Activated CD4-positive, CD25-positive, alpha-beta regulatory T cell treated with anti-CD3 and anti-CD28 coated beads, Interleukin-2, amount 50 U/mL, for 16 hours (primary cell): Measurements from ENCODE around the gene KIAA0408.
"Not testable (repeated sequence)": the region's sequence is repeated elsewhere in the genome, so short reads cannot be mapped to it uniquely, and the experiment has no call there.

Experiments used
- DNase-seq: peaks from one replicate; pipeline ENCODE4 v3.0.0-alpha.2; 2020; ENCODE audit warnings: low read depth, low spot score

KIAA0408 gene

GRCh38 chr6:127463056-127463455 is 3.9 kb upstream of the KIAA0408 start:
- DNase-seq, result no peak

GRCh38 chr6:127462376-127462775 is 3.2 kb upstream of the KIAA0408 start:
- DNase-seq, result no peak

- DNase-seq, result no peak
These were observed 1.3 kb upstream of the KIAA0408 start for GRCh38 chr6:127460465-127460864.

- DNase-seq, result no peak
These were observed 372 bp downstream of the KIAA0408 start for GRCh38 chr6:127458817-127459216.

GRCh38 chr6:127458222-127458621 is 967 bp downstream of the KIAA0408 start:
- DNase-seq, result no peak

- no peak for DNase-seq
These were observed 1.6 kb downstream of the KIAA0408 start for GRCh38 chr6:127457456-127458064.

- DNase-seq, result no peak
These were observed 2.7 kb downstream of the KIAA0408 start for GRCh38 chr6:127456465-127456864.

- no peak for DNase-seq
These were observed 5.2 kb downstream of the KIAA0408 start for GRCh38 chr6:127453845-127454619.

GRCh38 chr6:127452803-127453202 is 6.4 kb downstream of the KIAA0408 start:
- DNase-seq, result no peak

GRCh38 chr6:127451388-127451787 is 7.8 kb downstream of the KIAA0408 start:
- no peak for DNase-seq

- no peak for DNase-seq
These were observed 11.4 kb downstream of the KIAA0408 start for GRCh38 chr6:127447780-127448179.

GRCh38 chr6:127446356-127446755 is 12.8 kb downstream of the KIAA0408 start:
- no peak for DNase-seq

GRCh38 chr6:127441881-127442280 is 17.3 kb downstream of the KIAA0408 start:
- DNase-seq, result no peak

GRCh38 chr6:127439718-127440117 is 19.5 kb downstream of the KIAA0408 start:
- DNase-seq, result no peak

- DNase-seq, result no peak
These were observed 22.5 kb downstream of the KIAA0408 start for GRCh38 chr6:127436578-127437110.

GRCh38 chr6:127435626-127436220 is 23.5 kb downstream of the KIAA0408 start:
- no peak for DNase-seq

- DNase-seq, result no peak
These were observed 24.5 kb downstream of the KIAA0408 start for GRCh38 chr6:127434651-127435050.

GRCh38 chr6:127428562-127428961 is 30.6 kb downstream of the KIAA0408 start:
- DNase-seq, result not testable (repeated sequence)

GRCh38 chr6:127423921-127424320 is 35.3 kb downstream of the KIAA0408 start:
- DNase-seq, result no peak

GRCh38 chr6:127421164-127421563 is 38.0 kb downstream of the KIAA0408 start:
- not testable (repeated sequence) for DNase-seq

- DNase-seq, result peak; percentile 41
These were observed 38.6 kb downstream of the KIAA0408 start for GRCh38 chr6:127420556-127420955.

- no peak for DNase-seq
These were observed 44.1 kb downstream of the KIAA0408 start for GRCh38 chr6:127415096-127415495.

GRCh38 chr6:127413123-127413522 is 46.1 kb downstream of the KIAA0408 start:
- DNase-seq, result not testable (repeated sequence)
